Measurements from ENCODE around the gene PCDHB11.
"Not testable (repeated sequence)": the region's sequence is repeated elsewhere in the genome, so short reads cannot be mapped to it uniquely, and the experiment has no call there.

The PCDHB11 gene

GRCh38 chr5:141199359-141200235 lies at the start of gene PCDHB11:
PCDHB11 (plus strand) TSS chr5:141199627; CDS start chr5:141199775, 148 bp downstream.
- peak; percentile 38 to 78 for DNase-seq

GRCh38 chr5:141149812-141150211 lies 49.6 kb upstream of the PCDHB11 start, which contains the start of gene PCDHB6:
PCDHB6 (plus strand) TSS chr5:141150057; CDS start chr5:141150258, 201 bp downstream.
- no peak for DNase-seq

GRCh38 chr5:141150224-141150992 lies 49.0 kb upstream of the PCDHB11 start:
- no peak for DNase-seq

- DNase-seq, result no peak
These were observed 48.5 kb upstream of the PCDHB11 start for GRCh38 chr5:141150993-141151325.

- DNase-seq, result not testable (repeated sequence)
These were observed 47.8 kb upstream of the PCDHB11 start for GRCh38 chr5:141151632-141152031.

GRCh38 chr5:141152096-141152495 lies 47.3 kb upstream of the PCDHB11 start:
- not testable (repeated sequence) for DNase-seq

GRCh38 chr5:141155540-141156374 lies 43.7 kb upstream of the PCDHB11 start:
- peak in 1 of 2 experiments; percentile 49 for DNase-seq

- not testable (repeated sequence) for DNase-seq
These were observed 42.1 kb upstream of the PCDHB11 start for GRCh38 chr5:141157356-141157755.

GRCh38 chr5:141157901-141158300 lies 41.5 kb upstream of the PCDHB11 start:
- DNase-seq, result not testable (repeated sequence)

- DNase-seq, result no peak
These were observed 26.8 kb upstream of the PCDHB11 start, which contains the start of gene PCDHB7 for GRCh38 chr5:141172381-141173204. PCDHB7 (plus strand) TSS chr5:141172644; CDS start chr5:141172836, 192 bp downstream.

- not testable (repeated sequence) for DNase-seq
These were observed 24.9 kb upstream of the PCDHB11 start for GRCh38 chr5:141174291-141175104.

- no peak for DNase-seq
These were observed 23.5 kb upstream of the PCDHB11 start for GRCh38 chr5:141175933-141176332.

- not testable (repeated sequence) for DNase-seq
These were observed 21.7 kb upstream of the PCDHB11 start, which contains the start of gene PCDHB8 for GRCh38 chr5:141177577-141178191. PCDHB8 (plus strand) TSS chr5:141177790; CDS start chr5:141178035, 245 bp downstream.

GRCh38 chr5:141179371-141179770 lies 20.1 kb upstream of the PCDHB11 start:
- DNase-seq, result not testable (repeated sequence)

GRCh38 chr5:141179876-141180275 lies 19.6 kb upstream of the PCDHB11 start:
- not testable (repeated sequence) for DNase-seq

- DNase-seq, result no peak
These were observed 19.1 kb upstream of the PCDHB11 start for GRCh38 chr5:141180313-141180712.

- no peak for DNase-seq
These were observed 17.2 kb upstream of the PCDHB11 start, which contains the start of gene PCDHB16 for GRCh38 chr5:141182248-141182647. PCDHB16 (plus strand) TSS chr5:141182387; CDS start chr5:141182560, 173 bp downstream.

- not testable (repeated sequence) for DNase-seq
These were observed 15.1 kb upstream of the PCDHB11 start for GRCh38 chr5:141184117-141184855.

- peak; percentile 6 to 22 for DNase-seq
These were observed 12.4 kb upstream of the PCDHB11 start, which contains the start of gene PCDHB9 for GRCh38 chr5:141186897-141187512. PCDHB9 (plus strand) TSS chr5:141187161; CDS start chr5:141187319, 158 bp downstream.

Measured in NCI-H187 (cell line).